ENCODE data around the gene PRCC.
"Not testable (repeated sequence)": the region's sequence is repeated elsewhere in the genome, so short reads cannot be mapped to it uniquely, and the experiment has no call there.

Gene PRCC

GRCh38 chr1:156745881-156746280 lies 21.5 kb upstream of the PRCC start:
- no peak for DNase-seq

GRCh38 chr1:156746406-156746727 lies 21.0 kb upstream of the PRCC start:
- no peak for DNase-seq

- DNase-seq, result peak; percentile 92
Observed at GRCh38 chr1:156746728-156747631, 20.4 kb upstream of the PRCC start.

- DNase-seq, result no peak
Observed at GRCh38 chr1:156747742-156748669, 19.3 kb upstream of the PRCC start.

- no peak for DNase-seq
Observed at GRCh38 chr1:156748670-156749418, 18.5 kb upstream of the PRCC start.

DNA sequence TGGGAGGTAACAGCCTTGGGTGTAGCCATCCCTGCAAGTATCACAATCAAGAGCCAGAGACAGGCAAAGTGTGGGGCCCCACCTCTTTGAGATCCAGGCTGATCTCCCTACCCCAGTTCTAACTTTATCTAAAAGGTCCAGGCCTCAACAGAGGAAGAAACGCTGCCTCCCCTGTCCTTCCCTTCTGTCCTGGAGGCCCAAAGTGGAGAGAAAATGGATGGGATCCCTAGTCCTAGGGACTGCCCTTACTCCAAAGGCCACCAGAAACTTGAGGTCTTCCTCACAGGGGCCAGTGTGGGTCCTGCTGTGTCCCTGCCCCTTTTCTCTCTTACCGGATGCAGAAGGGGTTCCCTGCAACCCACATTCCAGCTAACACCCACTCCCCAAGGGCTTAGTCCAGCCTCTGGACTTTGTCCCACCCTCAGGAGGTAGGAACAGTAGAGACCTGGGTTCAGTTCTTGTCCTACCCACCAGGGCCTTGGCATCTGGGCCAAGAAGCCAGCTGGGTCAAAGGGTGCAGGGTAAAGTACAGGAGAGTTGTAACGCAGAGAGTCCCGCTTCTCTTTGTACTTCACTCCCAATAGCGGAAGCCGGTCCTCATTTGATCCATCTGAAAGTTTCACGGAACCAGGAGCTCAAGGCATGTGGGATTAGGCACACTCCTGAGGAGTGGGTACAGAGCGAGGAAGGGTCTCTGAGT lies 17.8 kb upstream of the PRCC start:
- DNase-seq, result no peak

DNA sequence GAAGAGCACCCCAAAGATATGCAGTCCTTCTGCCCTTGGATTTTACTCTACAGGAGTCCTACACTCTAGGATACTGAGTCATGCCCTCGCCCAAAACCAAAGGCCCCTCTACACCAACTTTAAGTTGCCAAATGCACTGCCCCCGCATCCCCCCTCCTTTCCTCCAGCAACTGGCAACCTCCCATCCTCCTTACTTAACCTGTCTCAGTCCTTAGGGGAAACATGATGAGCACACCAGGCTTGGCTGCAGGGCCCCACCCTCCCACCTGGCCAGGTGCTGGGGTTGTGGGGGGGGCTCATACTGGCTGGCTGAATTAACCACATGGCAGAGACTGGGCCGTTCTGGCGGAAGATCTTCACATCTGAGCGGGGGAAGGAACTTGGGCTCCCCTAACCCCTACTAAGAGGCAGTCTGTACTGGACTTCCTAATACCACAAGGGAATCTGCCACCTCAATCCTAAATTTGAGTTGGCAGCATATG lies 17.1 kb upstream of the PRCC start:
- no peak for DNase-seq

DNA sequence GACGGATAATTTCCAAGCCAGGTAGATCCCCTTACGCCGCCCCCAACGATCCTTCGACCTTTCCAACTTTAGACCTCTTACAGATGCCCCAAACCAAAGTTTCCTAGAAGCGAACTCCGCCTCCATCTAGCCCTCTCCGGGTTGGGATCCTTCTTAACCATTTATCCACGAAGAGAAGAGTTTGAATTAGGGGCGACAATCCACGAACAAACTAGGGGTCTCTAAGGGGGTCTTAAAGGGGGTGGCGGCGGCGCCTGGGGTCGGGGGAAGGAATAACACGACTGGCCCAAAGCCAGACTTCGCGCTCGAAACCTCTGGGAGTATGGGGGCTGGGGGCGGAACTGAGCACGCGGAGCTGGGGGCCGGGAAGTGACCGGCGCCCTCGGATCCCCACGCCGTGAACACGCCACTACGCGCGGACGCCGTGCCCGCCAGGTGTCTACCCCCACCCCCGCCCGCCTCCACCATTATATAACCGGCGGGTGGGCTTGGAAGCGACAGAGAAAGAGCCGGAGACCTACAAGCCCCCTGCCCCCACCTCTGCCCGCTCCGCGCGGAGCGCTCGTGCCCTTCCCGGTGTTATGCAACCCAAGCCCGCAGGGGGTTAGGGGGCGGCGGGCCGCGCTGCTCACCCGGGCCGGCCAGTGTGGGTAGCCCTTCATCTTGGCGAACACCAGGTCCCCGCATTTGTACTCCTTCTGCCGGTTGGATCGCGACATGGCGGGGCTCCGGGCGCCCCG lies 16.5 kb upstream of the PRCC start:
- DNase-seq, result no peak

- no peak for DNase-seq
Observed at GRCh38 chr1:156751451-156751756, 15.9 kb upstream of the PRCC start, which contains the start of gene HDGF. Gene HDGF, minus strand, starts transcription at chr1:156751675. Its CDS starts 246 bp downstream, at chr1:156751429.

DNA sequence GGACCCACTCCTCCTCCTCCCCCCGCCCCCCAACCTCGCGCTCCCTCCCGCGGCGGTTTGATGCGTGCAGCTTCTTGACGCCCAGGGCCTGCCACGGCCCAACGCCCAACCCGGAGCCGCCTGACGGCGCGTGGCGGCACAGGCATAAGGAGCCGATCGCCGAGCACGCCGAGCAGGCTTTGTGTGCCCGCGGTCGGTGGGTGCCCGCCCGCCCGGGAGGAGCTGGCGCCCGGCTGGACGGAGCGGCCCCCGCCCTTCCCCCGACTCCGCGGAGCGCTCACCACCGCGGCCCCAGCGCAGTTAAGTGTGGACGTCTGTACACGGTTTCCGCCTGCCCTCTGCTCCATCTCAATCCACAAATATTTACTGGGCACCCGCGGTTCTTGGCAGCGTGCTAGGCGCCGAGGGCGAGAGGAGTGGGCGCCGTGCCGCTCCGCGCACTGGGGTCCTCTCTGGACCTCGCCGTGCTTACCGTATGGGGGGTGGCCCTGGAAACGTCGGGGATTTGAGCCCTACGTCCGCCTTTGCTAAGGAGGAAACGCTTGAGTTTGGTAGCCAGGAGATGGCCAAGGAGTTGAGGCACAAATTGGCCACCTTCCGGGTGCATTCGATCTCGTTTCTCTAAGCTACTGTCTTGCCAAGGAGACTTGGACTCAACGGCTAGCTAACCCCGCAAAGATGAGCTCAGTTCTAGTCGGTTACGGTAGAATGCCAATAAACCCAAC lies 15.4 kb upstream of the PRCC start:
- peak; percentile 88 for DNase-seq

DNA sequence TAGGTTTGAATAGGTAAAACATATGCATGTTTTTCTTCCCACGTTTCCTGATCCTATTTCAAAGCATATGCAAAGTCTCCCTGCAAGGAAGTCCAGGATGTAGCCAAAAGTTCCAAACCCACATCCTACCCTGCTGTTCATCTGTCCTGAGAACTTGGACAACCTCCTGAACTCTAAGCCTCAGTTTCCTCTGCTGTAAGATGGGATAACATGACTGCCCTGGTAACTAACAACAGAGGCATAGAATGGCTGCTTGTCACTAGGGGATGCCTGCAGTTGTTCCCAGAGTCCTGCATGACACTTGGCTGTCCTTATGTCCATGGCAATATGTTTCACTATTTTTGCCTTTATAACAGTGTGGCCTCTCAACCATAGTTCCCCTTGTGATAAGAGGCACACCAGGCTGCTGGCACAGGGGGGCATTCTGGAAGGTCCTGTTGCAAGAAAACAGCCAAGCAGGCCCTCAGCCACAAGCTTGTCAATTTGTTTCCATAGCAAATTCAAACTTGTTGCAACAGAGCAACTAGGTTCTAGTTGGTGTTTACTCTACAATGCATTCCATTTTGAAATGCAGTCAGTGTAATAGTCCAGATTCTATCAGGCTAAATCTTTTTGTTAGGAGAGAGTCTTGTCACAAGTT lies 14.4 kb upstream of the PRCC start:
- DNase-seq, result no peak

GRCh38 chr1:156754219-156754618 lies 13.1 kb upstream of the PRCC start:
- no peak for DNase-seq

DNA sequence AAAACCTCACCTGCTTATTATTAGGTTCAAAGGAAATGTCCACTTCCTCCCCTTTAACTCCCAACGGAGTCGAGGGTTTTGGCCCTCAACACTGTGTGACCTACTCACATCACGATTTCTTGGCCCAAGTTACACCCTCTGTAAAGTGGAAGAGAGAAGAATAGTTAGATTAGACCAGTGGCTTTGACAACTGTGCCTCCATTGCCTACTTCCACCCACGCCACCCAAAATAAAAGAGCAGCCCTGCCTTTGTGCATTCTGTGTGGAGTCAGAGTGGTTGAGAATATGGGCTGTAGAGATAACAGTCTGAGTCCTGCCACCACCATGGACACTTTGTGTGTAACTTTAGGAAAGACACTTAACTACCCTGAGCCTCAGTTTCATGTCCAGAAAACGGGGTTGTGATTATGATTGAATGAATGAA lies 11.8 kb upstream of the PRCC start:
- DNase-seq, result no peak

DNA sequence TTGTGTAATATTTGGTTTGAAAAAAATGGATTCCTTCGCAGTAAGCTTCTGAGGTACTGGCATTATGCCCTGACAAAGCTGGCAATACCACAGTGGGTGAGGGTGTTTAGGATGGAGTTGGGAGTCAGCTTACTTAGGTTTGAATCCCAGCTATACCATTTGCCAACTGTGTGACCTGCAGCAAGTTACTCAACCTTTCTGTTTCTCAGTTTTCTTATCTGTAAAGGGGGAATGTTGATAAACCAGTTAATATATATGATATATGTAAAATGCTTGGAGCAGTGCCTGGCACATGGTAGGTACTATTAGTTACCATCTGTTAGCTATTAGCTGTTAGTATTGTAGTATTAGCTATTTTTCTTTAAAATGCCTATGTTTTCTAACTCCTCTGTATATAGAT lies 11.0 kb upstream of the PRCC start:
- DNase-seq, result no peak

GRCh38 chr1:156757572-156758253 lies 9.6 kb upstream of the PRCC start:
- not testable (repeated sequence) for DNase-seq

DNA sequence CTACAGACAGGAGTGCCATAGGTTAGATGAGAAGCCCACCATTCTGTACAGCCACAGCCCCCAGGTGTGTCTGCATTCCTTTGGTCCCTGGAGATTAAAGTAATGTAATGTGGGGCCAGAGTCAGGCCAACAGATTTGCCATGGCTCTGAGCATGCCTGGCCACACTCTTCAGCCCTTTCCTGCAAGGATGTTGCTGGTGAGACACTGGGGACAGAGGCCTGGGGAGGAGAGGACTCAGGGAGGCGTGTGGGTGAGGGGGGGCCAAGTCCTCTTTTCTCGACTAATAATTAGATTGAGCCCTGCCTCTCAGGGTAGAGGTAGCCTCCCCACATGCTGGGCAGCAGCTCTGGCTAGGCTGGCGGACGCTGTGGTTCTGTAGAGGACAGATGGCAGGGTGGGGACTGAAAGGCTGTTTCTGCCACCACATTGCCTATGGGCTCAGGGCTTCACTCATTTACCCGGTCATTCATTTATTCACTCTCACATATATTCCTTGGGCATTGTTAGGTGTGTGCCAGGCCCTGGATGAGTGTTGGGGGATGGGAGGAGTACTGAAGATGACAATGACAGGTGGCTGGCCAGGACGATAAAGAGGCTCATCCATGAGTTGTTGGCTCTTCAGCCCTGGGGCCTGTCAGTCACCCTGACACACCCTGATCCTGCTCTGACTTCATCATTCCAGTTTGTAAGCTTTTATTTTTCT lies 7.1 kb upstream of the PRCC start:
- no peak for DNase-seq

DNA sequence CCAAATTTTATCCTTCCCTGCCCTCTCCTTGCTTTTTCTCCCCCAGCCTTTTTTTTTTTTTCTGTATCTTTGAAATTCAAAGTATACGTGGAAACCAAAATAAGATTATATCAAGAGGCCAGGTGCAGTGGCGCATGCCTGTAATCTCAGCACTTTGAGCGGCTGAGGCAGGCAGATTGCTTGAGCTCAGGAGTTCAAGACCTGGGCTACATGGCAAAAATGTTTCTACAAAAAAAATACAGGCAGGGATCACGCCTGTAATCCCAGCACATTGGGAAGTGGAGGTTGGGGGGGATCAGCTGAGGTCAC lies 6.6 kb upstream of the PRCC start:
- no peak for DNase-seq

DNA sequence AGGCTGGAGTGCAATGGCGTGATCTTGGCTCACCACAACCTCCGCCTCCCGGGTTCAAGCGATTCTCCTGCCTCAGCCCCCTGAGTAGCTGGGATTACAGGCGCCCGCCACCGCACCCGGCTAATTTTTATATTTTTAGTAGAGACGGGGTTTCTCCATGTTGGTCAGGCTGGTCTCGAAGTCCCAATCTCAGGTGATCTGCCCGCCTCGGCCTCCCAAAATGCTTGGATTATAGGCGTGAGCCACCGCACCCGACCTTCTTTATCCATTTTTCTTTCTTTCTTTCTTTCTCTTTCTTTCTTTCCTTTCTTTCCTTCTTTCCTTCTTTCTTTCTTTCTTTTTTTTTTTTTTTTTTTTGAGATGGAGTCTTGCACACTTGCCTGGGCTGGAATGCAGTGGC lies 2.2 kb upstream of the PRCC start:
- not testable (repeated sequence) for DNase-seq

GRCh38 chr1:156765666-156766065 lies 1.7 kb upstream of the PRCC start:
- no peak for DNase-seq
